ENCODE measurements around the gene ADAMTSL1.
"Not testable (repeated sequence)": the region's sequence is repeated elsewhere in the genome, so short reads cannot be mapped to it uniquely, and the experiment has no call there.

Gene ADAMTSL1

GRCh38 chr9:18920141-18921084, 446.5 kb downstream of the ADAMTSL1 start:
- DNase-seq, result no peak

DNA sequence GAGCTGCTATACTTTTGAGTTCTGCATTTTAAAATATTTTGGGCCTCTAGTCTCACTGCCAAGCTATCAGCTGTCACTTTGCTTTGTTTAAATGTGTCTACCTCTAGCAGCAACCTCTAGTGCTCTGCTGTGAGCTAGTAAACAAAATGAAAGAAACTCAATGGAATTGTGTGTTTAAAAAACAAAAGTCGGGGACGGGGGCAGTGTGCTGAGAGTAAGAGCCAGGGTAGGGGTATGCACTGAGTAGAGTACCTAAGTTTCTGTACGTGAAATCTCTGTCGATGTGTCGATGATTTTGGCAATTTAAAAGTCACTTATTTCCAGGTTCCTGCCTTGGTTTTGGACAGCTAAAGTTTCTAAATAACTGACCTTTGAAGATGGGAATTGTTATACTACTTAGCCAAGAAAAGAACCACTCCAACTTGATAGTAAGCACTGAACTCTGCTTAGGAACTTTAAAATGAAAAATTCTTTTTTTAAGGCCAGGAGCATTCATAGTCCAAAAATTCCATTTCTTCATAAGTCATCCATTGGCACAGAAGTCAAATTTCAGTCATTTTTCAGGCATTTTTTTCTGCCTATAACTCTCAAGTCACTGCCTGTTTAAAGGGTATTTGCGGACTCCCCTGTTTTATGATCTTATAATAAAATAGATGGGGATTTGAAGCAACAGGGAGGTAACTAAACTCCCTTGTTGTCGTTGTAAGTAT, 447.6 kb downstream of the ADAMTSL1 start:
- DNase-seq, result no peak

DNA sequence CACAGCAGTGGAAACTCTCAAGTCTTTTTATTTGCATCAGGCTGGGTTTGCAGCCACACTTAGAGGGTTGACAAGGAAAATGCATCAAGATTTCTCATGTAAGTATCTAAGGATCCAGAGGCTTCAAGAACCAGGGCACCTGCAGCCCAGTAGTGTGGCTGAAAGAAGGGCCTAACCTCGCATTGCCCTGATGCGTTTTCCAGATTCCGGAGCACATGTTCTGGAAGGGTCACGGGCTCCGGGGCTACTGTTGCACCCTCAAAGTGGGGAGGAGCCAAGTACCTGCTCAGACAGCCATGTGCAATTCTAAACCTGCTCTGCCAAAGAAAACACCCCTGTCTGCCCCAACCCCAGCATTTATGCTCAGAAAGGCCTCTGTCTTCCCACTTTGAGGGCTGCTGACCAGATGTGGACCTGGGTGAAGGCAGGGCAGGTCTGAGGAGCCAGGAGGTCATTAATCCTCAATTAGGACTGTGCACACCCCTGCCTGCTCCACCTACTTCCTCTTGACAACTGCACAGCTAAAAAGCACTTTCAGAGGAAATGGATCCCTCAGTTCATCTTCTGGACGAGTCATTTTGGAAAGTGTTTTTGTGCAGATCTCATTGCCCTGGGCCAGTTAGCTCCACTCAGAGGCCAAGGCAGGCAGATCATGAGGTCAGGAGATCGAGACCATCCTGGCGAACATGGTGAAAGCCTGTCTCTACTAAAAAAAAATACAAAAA, 448.4 kb downstream of the ADAMTSL1 start:
- no peak for DNase-seq

- no peak for DNase-seq
Measured at GRCh38 chr9:18923167-18923566, 449.2 kb downstream of the ADAMTSL1 start.

GRCh38 chr9:18923671-18924430, 449.9 kb downstream of the ADAMTSL1 start:
- no peak for DNase-seq

GRCh38 chr9:18925880-18926279, 451.9 kb downstream of the ADAMTSL1 start:
- DNase-seq, result no peak

DNA sequence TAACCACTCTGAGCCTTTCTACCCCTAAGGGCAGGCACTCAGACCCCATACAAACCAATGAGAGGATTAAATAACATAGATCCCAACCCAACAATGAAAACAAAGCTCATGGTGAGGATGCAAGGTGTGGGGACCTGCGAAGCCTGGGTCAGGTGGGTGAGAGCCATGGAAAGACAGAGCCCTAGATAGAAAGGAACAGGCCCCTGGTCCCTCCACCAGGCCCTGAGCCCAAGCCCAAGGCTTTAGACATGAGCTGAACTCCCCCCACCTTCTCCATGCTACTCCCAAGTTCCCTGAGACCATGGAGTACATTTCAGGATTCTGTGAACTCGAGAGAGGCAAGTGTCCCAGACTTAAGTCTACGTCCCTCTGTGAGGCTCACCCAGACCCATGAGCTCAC, 452.6 kb downstream of the ADAMTSL1 start:
- no peak for DNase-seq

- no peak for DNase-seq
Measured at GRCh38 chr9:18928711-18929110, 454.8 kb downstream of the ADAMTSL1 start.

DNA sequence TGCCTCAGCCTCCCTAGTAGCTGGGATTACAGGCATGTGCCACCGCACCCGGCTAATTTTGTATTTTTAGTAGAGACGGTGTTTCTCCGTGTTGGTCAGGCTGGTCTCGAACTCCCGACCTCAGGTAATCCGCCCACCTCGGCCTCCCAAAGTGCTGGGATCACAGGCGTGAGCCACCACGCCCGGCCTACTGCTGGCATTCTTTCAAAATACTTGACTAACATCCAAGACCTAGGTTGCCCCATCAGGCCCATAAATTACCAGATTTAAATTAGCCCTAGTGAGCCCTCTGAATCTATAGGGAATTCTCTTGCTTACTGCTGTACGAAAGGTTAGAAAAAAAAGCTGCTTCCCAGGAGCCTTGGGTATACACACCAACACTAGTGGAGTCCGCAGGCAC, 456.7 kb downstream of the ADAMTSL1 start:
- not testable (repeated sequence) for DNase-seq

GRCh38 chr9:18935541-18935940, 461.6 kb downstream of the ADAMTSL1 start:
- no peak for DNase-seq

GRCh38 chr9:18936094-18936871, 462.3 kb downstream of the ADAMTSL1 start:
- no peak for DNase-seq

DNA sequence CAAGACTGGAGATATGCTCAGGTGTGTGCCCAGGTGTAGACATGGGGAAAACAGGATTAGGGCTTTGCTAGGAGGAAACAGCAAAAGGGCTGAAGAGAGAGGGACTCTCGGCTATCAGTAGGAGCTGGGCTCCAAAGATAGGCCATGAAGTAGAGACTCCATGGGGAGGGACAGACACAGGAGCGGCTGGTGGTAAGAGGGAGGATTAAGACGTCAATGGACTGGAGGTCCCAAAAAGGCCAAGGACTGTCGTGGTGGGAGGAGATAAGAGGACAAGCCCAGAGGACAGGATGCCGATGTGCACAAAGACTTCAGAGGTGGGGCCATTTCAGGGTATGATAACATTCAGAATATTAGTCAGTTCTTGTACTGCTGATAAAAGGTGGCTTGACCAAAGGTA, 466.0 kb downstream of the ADAMTSL1 start:
- DNase-seq, result no peak

GRCh38 chr9:18941060-18941740, 467.2 kb downstream of the ADAMTSL1 start:
- no peak for DNase-seq

DNA sequence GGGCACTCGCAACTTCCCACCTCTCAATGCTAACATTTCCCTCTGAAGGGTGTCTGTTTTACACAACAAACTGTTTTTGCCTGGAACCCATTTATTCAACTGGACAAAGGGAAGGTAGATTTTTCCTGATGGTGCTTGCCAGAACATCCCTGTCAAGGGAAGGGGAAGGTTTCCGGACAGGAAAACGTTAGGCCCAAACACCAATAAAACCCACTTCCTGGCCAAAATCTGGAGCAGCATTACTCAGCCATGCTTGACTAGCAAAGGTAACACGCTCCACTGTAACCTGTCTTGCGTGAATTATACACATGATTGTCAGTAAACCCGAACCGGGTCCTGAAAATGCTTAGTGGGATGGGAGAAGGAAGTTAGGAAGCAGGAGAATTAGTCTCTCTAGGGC, 468.8 kb downstream of the ADAMTSL1 start:
- no peak for DNase-seq

DNA sequence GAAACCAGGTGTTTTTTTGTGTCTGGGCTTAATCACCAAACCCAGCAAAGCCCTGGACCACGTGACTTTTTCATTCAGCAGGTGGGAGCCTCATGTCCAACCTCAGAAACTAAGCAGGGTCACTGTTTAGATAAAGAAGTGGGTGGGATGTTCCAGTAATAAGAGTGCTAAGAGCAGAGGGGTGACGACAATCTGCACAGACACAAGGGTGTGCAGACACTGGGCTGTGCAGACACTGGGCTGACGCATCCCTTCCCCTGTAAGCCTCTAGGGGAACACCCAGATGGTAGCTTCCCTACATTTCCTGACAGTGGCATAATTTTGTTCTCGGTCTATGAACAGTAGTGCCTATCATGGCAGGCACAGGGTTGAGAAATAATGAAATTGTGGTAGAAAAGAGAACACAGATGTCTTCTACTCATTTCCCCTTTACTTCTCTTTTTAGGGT, 474.0 kb downstream of the ADAMTSL1 start:
- no peak for DNase-seq

GRCh38 chr9:18951936-18952335, 478.0 kb downstream of the ADAMTSL1 start:
- DNase-seq, result no peak

- no peak for DNase-seq
Measured at GRCh38 chr9:18955626-18956025, 481.7 kb downstream of the ADAMTSL1 start.
